GM12878 (cell line): ENCODE results near the gene NRG2.

ENCODE experiments used
- CTCF ChIP-seq, 3 experiments: IDR thresholded peaks in 2 of 3; conservative IDR thresholded peaks in 1 of 3; 2 replicates each; pipeline ENCODE4 v1.5.1; 2011; ENCODE audit warnings: low read depth in 3 of 3, low read length in 3 of 3, mild to moderate bottlenecking in 3 of 3, control low read depth in 2 of 3, moderate library complexity in 2 of 3, inconsistent platforms in 1 of 3, mixed read lengths in 1 of 3; ENCODE audit not compliant: control insufficient read depth in 2 of 3, insufficient read depth in 1 of 3; ENCODE audit errors: extremely low read depth in 1 of 3
- DPF2 ChIP-seq: fragments of 450-650 bp; IDR thresholded peaks from 2 replicates; pipeline ENCODE4 v1.6.1; 2017; ENCODE audit warnings: mild to moderate bottlenecking
- TBL1XR1 ChIP-seq: IDR thresholded peaks from 2 replicates; pipeline ENCODE4 v1.6.1; 2012; ENCODE audit warnings: low read depth, low read length, improper control_type of control experiment
- USF2 ChIP-seq: IDR thresholded peaks from 2 replicates; pipeline ENCODE4 v1.6.1; 2011; ENCODE audit warnings: low read depth, low read length, improper control_type of control experiment, borderline replicate concordance

- TF ChIP-seq USF2, result no peak
- no peak for TF ChIP-seq DPF2
- no peak for TF ChIP-seq TBL1XR1
- TF ChIP-seq CTCF (IDR thresholded peaks at IDR 0.05 in 2 of 3, conservative IDR thresholded peaks at IDR 0.05 in 1 of 3; ENCODE audit: control insufficient read depth in 2 of 3, extremely low read depth in 1 of 3, insufficient read depth in 1 of 3, low read depth in 3 of 3, low read length in 3 of 3), result no peak
Observed at GRCh38 chr5:140035881-140036280, 7.2 kb downstream of the NRG2 start.
